ENCODE data around the gene GJB6. TPM values are rescaled to one million over a fixed set of nuclear protein-coding genes. Genes with fewer than 3 reads are reported as not detected.

The GJB6 gene
- total RNA-seq, 1 experiment from 2014 or later: not detected

DNA sequence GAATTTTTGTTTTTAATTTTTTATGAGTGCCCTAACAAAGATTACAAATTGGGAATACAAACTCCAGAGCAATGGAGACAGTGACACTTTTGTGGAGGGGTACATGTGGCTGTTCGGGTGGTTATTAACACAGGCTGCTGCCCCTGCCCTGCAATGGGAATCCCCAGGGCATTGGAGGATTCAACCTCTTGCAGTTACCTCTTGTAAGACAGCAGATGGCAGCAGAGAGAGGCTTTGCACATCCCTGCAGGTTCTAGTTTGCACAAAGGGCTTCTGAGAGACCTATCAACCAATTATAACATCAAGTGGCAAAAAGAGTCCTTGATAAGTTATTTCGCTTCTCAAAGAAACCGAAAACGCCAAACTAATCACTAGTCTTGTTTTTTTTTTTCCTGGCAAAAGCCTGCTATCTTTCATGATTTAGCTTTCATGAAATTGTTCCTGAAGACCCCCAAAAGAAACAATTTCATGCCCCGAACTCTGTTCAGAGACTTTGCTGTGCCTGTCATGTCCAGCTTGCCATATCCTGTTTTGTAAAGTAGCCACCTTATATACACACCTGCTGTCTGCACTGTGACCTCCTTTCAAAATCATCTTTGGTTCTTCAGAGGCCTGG lies 49.8 kb downstream of the GJB6 start:
- ChIA-PET CTCF (interaction anchor here (0.7 to 1.9 kb wide), 5 partner anchors 9 to 190 kb away, joined by 3 to 12 read pairs (median 3); no protein-coding TSS in a partner anchor), POLR2A (no interaction called here)
- Mint-ChIP-seq H3K27ac (no peak overlapping the region), H3K36me3 (no peaks in the 10 kb centered on the region), H3K4me1 (no peaks in the 10 kb centered on the region), H3K9me3 (no peaks in the 10 kb centered on the region), H3K27me3 (ENCODE audit: low read depth) (no peaks in the 10 kb centered on the region), H3K4me3 (no peak overlapping the region)
- ATAC-seq: peak; percentile 98
- TF ChIP-seq, protein P1, sequence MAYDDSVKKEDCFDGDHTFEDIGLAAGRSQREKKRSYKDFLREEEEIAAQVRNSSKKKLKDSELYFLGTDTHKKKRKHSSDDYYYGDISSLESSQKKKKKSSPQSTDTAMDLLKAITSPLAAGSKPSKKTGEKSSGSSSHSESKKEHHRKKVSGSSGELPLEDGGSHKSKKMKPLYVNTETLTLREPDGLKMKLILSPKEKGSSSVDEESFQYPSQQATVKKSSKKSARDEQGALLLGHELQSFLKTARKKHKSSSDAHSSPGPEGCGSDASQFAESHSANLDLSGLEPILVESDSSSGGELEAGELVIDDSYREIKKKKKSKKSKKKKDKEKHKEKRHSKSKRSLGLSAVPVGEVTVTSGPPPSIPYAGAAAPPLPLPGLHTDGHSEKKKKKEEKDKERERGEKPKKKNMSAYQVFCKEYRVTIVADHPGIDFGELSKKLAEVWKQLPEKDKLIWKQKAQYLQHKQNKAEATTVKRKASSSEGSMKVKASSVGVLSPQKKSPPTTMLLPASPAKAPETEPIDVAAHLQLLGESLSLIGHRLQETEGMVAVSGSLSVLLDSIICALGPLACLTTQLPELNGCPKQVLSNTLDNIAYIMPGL (CRISPR knock-in tag; IDR thresholded peaks at IDR 0.05): no peak
- TF ChIP-seq, protein P2, sequence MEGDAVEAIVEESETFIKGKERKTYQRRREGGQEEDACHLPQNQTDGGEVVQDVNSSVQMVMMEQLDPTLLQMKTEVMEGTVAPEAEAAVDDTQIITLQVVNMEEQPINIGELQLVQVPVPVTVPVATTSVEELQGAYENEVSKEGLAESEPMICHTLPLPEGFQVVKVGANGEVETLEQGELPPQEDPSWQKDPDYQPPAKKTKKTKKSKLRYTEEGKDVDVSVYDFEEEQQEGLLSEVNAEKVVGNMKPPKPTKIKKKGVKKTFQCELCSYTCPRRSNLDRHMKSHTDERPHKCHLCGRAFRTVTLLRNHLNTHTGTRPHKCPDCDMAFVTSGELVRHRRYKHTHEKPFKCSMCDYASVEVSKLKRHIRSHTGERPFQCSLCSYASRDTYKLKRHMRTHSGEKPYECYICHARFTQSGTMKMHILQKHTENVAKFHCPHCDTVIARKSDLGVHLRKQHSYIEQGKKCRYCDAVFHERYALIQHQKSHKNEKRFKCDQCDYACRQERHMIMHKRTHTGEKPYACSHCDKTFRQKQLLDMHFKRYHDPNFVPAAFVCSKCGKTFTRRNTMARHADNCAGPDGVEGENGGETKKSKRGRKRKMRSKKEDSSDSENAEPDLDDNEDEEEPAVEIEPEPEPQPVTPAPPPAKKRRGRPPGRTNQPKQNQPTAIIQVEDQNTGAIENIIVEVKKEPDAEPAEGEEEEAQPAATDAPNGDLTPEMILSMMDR (IDR thresholded peaks at IDR 0.05): peak; percentile 72
- peak; percentile 46 for DNase-seq (ENCODE audit: low spot score)

DNA sequence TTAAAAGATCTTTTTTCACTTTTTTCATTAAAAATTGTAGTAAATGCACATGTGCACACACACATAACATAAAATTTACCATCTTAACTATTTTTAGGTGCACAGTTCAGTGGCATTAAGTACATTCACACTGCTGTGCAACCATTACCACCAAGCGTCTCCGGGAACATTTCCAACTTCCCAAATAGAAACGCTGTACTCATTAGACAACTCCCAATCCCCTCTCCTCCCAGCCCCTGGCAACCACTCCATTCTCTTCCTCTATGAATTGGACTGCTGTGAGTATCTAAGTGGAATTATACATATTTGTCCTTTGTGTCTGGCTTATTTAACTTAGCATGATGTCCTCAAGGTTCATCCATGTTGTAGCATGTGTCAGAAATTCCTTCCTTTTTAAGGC lies 50.9 kb downstream of the GJB6 start:
- ChIA-PET CTCF (interaction anchor here (0.8 kb wide), 1 partner anchor 191 kb away, joined by 3 read pairs; no protein-coding TSS in a partner anchor), POLR2A (no interaction called here)
- Mint-ChIP-seq H3K9me3 (no peaks in the 10 kb centered on the region), H3K27me3 (ENCODE audit: low read depth) (no peaks in the 10 kb centered on the region; the same call in 1 of the 2 replicates), H3K27ac (no peak overlapping the region), H3K4me3 (no peak overlapping the region), H3K36me3 (no peaks in the 10 kb centered on the region), H3K4me1 (no peaks in the 10 kb centered on the region)
- no peak for TF ChIP-seq NFYB (CRISPR knock-in tag; conservative IDR thresholded peaks at IDR 0.05; ENCODE audit: low read depth)
- no peak for TF ChIP-seq ZNF317 (CRISPR knock-in tag; IDR thresholded peaks at IDR 0.05; ENCODE audit: borderline replicate concordance, low read depth)
- DNase-seq (ENCODE audit: low spot score) (no peak), ATAC-seq (no peak)

DNA sequence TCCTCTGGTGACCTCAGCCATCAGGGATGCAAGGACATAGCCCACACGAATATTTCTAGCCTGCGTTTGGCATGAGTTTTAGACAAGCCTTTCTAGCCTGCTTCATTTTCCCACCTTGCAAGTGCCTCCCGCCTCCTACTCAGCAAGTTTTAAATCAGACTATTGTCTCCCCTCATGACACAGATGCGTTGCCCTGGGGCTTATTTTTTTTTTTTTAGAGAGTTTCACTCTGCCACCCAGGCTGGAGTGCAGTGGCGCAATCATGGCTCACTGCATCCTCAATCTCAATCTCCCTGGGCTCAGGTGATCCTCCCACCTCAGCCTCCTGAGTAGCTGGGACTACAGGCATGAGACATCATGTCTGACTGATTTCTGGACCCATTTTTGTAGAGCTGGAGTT lies 54.0 kb downstream of the GJB6 start:
- H3K27ac Mint-ChIP-seq: no peak overlapping the region
- CTCF ChIA-PET: no interaction called here

DNA sequence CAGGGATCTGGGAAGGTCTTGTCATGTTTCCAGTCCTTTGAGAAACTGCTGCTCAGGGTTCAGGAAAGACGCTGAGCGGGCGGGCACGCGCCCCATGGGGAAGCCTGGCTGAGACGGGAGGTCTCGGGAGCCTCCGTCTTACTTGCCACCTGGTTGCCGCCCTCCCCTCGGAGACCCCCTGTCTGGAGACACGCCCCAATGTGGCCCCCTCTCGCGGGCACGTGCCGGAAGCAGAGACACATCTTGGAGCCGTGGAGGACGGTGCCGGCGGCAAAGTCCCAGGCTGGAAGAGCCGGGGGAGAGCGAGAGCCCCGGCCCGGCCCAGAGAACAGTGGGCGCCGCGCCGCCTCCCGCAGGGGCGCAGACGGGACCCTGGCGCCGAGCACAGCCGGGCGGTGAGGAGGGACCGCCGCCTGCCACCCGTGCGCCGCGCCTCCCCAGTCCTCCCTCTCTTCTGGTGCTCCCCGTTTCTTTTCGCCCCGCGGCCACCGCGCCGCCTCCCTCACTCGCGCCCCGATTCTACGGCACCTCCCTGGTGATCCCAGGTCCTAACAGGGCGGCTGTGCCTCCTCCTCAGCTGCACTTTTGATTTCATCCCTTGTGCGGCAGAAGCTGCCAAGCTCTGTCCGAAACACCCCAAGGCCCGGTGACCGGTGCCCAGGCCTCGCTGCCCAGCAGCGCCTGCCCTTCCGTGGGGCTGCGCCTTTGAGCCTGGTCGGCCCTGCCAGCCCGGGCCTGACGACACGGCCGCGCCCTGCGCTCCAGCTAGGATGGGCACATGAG lies 54.9 kb downstream of the GJB6 start:
- Mint-ChIP-seq H3K4me3 (no peak overlapping the region), H3K4me1 (peaks cover 6% of the 10 kb centered on the region; the same call in 1 of the 2 replicates), H3K27me3 (ENCODE audit: low read depth) (no peaks in the 10 kb centered on the region; the same call in 1 of the 2 replicates), H3K27ac (no peak overlapping the region), H3K9me3 (no peaks in the 10 kb centered on the region), H3K36me3 (no peaks in the 10 kb centered on the region)
- no peak for TF ChIP-seq SMAD4 (CRISPR knock-in tag; IDR thresholded peaks at IDR 0.05)
- TF ChIP-seq, protein P3, sequence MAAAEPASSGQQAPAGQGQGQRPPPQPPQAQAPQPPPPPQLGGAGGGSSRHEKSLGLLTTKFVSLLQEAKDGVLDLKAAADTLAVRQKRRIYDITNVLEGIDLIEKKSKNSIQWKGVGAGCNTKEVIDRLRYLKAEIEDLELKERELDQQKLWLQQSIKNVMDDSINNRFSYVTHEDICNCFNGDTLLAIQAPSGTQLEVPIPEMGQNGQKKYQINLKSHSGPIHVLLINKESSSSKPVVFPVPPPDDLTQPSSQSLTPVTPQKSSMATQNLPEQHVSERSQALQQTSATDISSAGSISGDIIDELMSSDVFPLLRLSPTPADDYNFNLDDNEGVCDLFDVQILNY (CRISPR knock-in tag; IDR thresholded peaks at IDR 0.05): no peak
- no peak for TF ChIP-seq ZBTB21 (CRISPR knock-in tag; IDR thresholded peaks at IDR 0.05; ENCODE audit: borderline replicate concordance)
- no peak for TF ChIP-seq NFYB (CRISPR knock-in tag; conservative IDR thresholded peaks at IDR 0.05; ENCODE audit: low read depth)
- no peak for TF ChIP-seq PRRX2 (CRISPR knock-in tag; IDR thresholded peaks at IDR 0.05)
- ChIA-PET CTCF (no interaction called here), POLR2A (no interaction called here)
- ATAC-seq (no peak), DNase-seq (ENCODE audit: low spot score) (no peak)

More for the DNA sequence above, 54.0 kb downstream of the GJB6 start:
- no peak overlapping the region for H3K4me3 Mint-ChIP-seq
- POLR2A ChIA-PET: no interaction called here
- H3K36me3 Mint-ChIP-seq: no peaks in the 10 kb centered on the region
- no peak for TF ChIP-seq ZNF121 (CRISPR knock-in tag; IDR thresholded peaks at IDR 0.05)
- no peaks in the 10 kb centered on the region for H3K9me3 Mint-ChIP-seq
- no peaks in the 10 kb centered on the region; the same call in 1 of the 2 replicates for H3K27me3 Mint-ChIP-seq (ENCODE audit: low read depth)
- DNase-seq (ENCODE audit: low spot score) (no peak), ATAC-seq (no peak)
- H3K4me1 Mint-ChIP-seq: peaks cover 6% of the 10 kb centered on the region; the same call in 1 of the 2 replicates

All from WTC11 (cell line).